Activated T-cell treated with anti-CD3 and anti-CD28 coated beads for 24 hours (primary cell): Measurements from ENCODE around the gene PCSK1N.
"Not testable (repeated sequence)": the region's sequence is repeated elsewhere in the genome, so short reads cannot be mapped to it uniquely, and the experiment has no call there.

Experiments
- DNase-seq: peaks from one replicate; pipeline ENCODE4 v3.0.0-alpha.2; 2020; ENCODE audit warnings: low read depth

PCSK1N gene

GRCh38 chrX:48823053-48823452, 12.4 kb downstream of the PCSK1N start:
- no peak for DNase-seq

- DNase-seq: not testable (repeated sequence)
Measured at GRCh38 chrX:48819394-48819793, 16.0 kb downstream of the PCSK1N start.

DNA sequence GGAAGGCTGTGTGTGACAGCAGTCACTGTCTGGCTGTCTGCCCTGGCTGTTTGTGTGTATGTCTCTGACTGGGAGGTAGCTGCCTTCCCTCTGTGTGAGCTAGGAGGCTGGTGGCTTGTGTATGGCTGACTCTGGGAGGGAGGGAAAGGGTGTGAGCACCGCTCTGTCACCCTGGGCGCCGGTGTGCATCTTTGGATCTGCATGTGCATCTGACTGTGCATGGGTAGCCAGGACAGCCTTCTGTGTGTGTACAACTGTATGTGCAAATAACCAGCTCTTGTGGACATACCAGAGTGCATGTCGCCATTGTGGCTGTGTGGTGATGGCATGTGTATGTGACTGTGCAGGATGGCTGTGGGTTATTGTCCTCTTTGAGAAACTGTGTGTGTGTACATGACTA, 16.5 kb downstream of the PCSK1N start:
- DNase-seq: no peak

DNA sequence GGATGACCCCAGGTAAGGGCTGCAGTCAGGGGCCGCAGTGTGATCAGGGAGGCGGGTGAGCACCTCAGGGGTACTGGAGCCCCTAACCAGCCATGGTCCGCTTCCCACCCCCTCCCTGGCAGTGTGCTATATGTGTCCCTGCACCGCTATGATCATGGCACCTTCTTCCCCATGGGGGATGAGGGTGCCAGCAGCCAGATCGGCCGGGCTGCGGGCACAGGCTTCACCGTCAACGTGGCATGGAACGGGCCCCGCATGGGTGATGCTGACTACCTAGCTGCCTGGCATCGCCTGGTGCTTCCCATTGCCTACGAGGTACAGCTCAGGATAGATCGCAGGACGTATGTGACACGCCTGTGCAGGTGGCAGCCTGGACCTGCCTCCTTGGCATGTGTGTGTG, 17.3 kb downstream of the PCSK1N start:
- DNase-seq: no peak

GRCh38 chrX:48816014-48816810, 19.2 kb downstream of the PCSK1N start:
- no peak for DNase-seq

DNA sequence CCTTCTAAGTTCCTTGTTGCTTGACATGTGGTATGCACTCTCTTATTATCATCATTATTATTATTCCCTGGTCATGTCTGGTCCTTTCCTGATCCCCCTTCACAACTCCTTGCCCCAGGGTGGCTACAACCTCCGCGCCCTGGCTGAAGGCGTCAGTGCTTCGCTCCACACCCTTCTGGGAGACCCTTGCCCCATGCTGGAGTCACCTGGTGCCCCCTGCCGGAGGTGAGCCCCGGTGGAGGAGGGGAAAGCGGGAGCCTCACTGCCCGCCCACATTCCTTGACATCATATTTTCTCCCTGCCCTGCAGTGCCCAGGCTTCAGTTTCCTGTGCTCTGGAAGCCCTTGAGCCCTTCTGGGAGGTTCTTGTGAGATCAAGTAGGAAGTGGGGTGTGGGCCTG, 20.1 kb downstream of the PCSK1N start:
- DNase-seq: no peak

DNA sequence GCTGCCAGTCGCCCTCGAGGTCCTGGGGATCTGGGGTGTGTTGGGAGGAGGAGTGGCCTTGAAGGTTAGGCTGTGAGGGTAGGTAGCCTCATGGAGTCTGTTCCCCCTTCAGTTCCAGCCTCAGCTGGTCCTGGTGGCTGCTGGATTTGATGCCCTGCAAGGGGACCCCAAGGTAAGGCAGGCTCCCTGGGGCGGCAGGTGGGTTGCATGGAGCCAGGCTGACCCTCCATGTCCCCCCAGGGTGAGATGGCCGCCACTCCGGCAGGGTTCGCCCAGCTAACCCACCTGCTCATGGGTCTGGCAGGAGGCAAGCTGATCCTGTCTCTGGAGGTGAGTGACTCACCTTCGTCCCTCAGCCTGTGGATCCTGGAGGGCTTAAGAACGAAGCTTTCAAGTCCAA, 20.7 kb downstream of the PCSK1N start:
- no peak for DNase-seq

DNA sequence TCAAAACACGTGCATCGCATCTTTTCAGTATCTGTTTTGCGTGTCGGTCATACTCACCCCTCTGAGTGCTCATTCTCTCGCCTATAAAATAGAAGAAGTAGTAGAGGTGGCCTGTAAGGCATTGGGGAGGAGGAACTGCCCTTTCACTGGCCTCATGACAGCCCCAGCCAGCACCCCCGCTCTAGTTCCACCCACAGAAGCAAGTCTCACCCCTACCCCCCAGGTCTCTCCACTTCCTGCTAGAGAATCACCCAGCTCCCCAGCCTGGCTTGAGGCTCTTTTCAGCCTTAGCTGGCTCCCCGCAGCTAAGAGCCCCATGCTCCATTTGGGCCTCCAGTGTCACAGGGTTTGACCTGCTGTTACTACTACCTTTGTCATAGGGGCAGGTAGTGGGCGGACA, 21.8 kb downstream of the PCSK1N start:
- DNase-seq: no peak

DNA sequence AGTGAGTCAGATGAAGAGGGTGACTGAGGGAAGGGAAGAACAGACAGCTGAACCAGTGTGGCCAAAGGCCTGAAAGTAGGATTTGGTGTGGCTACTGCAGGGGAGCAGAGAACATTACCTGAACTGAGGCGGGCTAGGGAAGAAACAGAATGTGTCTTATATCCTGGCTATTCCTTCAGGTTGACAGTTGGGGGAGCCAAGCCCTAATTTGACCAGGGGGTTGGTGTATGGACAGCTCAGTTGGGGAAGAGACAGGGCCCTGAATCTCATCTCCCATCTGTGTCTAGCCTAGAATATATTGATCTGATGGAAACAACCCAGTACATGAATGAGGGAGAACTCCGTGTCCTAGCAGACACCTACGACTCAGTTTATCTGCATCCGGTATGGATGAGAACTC, 29.3 kb downstream of the PCSK1N start:
- no peak for DNase-seq

- no peak for DNase-seq
Measured at GRCh38 chrX:48802905-48803200, 32.6 kb downstream of the PCSK1N start.

DNA sequence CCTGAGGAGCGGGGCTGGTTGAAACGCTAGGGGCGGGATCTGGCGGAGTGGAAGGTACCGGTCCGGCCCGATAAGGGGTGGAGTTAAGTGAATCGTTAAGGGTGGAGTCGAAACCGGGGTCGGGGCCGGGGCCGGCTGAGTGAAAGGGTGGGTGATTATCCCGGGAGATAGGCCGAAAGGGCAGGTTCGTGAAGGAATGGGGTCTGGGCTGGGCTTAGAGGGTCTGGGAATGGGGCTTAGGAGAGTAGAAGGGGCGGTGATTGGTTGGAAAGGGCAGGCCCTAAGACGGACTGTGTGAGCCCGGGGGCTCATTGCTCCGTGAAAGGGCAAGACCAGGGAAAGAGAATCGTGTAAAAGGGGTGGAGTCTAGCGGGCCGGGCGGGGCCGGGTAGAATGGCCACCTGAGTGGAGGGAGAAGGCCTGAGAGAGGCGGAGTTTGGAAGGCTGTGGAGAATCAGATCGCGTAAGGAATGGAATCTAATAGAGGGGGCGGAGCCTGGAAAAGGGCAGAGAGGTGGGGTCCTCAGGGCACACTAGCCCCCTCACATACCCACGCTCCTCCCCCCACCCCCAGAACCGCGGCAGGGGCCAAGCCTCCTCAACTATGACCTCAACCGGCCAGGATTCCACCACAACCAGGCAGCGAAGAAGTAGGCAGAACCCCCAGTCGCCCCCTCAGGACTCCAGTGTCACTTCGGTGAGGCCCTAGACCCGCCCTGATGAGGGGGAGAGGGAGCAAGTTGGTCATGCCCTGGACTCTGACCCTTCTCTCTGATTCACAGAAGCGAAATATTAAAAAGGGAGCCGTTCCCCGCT, 33.1 kb downstream of the PCSK1N start:
- DNase-seq: peak; percentile 52

- peak; percentile 91 for DNase-seq
Measured at GRCh38 chrX:48801280-48802088, 33.9 kb downstream of the PCSK1N start, which contains the start of gene HDAC6. Gene HDAC6, plus strand, starts transcription at chrX:48802067. Its CDS starts 626 bp downstream, at chrX:48802693.

GRCh38 chrX:48800574-48801279, 34.7 kb downstream of the PCSK1N start:
- DNase-seq: no peak

GRCh38 chrX:48798318-48798717, 37.1 kb downstream of the PCSK1N start:
- no peak for DNase-seq

- no peak for DNase-seq
Measured at GRCh38 chrX:48794911-48795515, 40.4 kb downstream of the PCSK1N start.

GRCh38 chrX:48794340-48794910, 41.0 kb downstream of the PCSK1N start:
- no peak for DNase-seq

DNA sequence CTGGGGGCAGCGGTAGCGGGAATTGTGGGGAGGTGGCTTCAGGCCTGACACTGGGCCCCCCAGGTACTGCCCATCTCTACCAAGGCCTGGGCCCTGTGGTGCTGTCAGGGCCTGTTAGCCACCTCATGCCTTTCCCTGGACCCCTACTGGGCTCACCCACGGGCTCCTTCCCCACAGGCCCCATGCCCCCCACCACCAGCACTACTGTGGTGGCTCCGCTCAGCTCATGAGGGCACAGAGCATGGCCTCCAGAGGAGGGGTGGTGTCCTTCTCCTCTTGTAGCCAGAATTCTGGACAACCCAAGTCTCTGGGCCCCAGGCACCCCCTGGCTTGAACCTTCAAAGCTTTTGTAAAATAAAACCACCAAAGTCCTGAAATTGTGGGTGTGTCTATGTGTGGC, 41.5 kb downstream of the PCSK1N start:
- DNase-seq: no peak

DNA sequence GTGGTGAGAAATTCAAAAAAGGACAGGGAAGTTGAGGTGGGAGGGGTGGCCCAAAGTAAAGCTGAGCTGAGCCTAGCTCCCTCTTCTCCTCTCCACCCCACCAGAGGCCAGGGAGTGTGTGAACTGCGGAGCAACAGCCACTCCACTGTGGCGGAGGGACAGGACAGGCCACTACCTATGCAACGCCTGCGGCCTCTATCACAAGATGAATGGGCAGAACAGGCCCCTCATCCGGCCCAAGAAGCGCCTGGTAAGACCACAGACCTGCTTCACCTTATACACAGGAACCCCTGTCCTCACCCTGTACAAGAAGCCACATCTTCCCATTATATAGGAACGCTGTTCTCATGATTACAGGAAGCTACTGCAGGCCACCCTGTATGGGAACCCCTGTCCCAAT, 43.2 kb downstream of the PCSK1N start:
- no peak for DNase-seq

- no peak for DNase-seq
Measured at GRCh38 chrX:48791063-48791820, 44.2 kb downstream of the PCSK1N start.

GRCh38 chrX:48790477-48790876, 44.9 kb downstream of the PCSK1N start:
- no peak for DNase-seq
